Naive thymus-derived CD8-positive, alpha-beta T cell (primary cell): ENCODE data around the gene KIF20A. TPM values are rescaled to one million over a fixed set of nuclear protein-coding genes. Genes with fewer than 3 reads are reported as not detected.

Experiments
- ATAC-seq, 2 donors: fragments of 150-1000 bp; cut with Tn5 transposase in 1 of 2; sonication (Bioruptor Pico), chemical (Tn5 transposase) in 1 of 2; 1 replicate in 1 of 2; 2 replicates in 1 of 2; pipeline ENCODE4 v1.10.0; 2021; ENCODE audit warnings: mild to moderate bottlenecking in 2 of 2, moderate library complexity in 2 of 2
- POLR2A ChIA-PET: fragments of 350-600 bp; sonication (Branson Sonifier 250); formaldehyde crosslinking; loops from one replicate; lab custom pipeline; 2021; ENCODE audit warnings: antibody characterized with exemption; lab: Charles Lee
- DNase-seq, 10 donors: peaks; one replicate each; pipeline versions ENCODE4 v3.0.0 to v3.0.0-alpha.2; 2020 to 2022
- H3K27ac Mint-ChIP-seq, 10 donors: one replicate each; pipeline ENCODE4 v1.8.0; 2020 to 2022; ENCODE audit warnings: mild to moderate bottlenecking in 10 of 10, mixed read lengths in 10 of 10, moderate library complexity in 4 of 10, inconsistent platforms in 1 of 10
- H3K27me3 Mint-ChIP-seq, 5 donors: one replicate each; pipeline ENCODE4 v1.8.0; 2021 to 2022; ENCODE audit warnings: mixed read lengths in 5 of 5
- H3K36me3 Mint-ChIP-seq, 3 donors: one replicate each; pipeline ENCODE4 v1.8.0; 2020 to 2022; ENCODE audit warnings: mixed read lengths in 3 of 3, mild to moderate bottlenecking in 2 of 3, inconsistent platforms in 1 of 3
- H3K4me1 Mint-ChIP-seq, 4 donors: one replicate each; pipeline ENCODE4 v1.8.0; 2021 to 2022; ENCODE audit warnings: mixed read lengths in 4 of 4
- H3K4me3 Mint-ChIP-seq, 10 donors: one replicate each; pipeline ENCODE4 v1.8.0; 2020 to 2022; ENCODE audit warnings: mild to moderate bottlenecking in 10 of 10, mixed read lengths in 10 of 10, moderate library complexity in 6 of 10, inconsistent platforms in 1 of 10
- H3K9me3 Mint-ChIP-seq, 9 donors: one replicate each; pipeline ENCODE4 v1.8.0; 2020 to 2022; ENCODE audit warnings: mixed read lengths in 9 of 9, mild to moderate bottlenecking in 3 of 9, inconsistent platforms in 1 of 9, moderate library complexity in 1 of 9
- polyA plus RNA-seq, 3 donors: library from polyadenylated mRNA; unstranded; fragments of 300-500 nt; fragmentation: Illumina TruSeq; gene quantifications; one replicate each; pipeline ENCODE4 v1.2.3, GENCODE V29; 2021
- total RNA-seq, 8 experiments: library from RNA in 2 of 8; stranded (reverse) in 2 of 8; gene quantifications; one replicate each; pipeline ENCODE4 v1.2.3 and lab custom pipeline; 2021 to 2026

The KIF20A gene
- total and polyA plus RNA-seq, 5 experiments from 2014 or later = not detected

DNA sequence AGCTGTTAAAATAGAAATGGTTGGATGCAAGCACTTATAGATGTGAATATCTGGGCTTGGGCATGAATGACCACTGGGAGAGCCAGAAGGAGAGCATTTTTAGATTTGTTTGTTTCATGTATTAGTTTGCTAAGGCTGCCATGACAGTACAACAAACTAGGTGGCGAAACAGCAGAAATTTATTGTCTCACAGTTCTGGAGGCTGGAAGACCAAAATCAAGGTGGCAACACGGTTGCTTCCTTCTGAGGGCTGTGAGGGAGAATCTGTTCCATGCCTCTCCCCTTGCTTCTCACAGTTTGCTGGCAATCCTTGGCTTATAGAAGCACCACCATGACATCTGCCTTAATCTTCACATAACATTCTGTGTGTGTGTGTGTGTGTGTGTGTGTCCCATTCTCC is 54.4 kb downstream of the KIF20A start:
- Mint-ChIP-seq H3K36me3 (no peaks in the 10 kb centered on the region), H3K27me3 (peaks cover 0 to 16% (median 10%) of the 10 kb centered on the region in 5 donors), H3K4me1 (no peaks in the 10 kb centered on the region), H3K4me3 (no peak overlapping the region), H3K27ac (no peak overlapping the region), H3K9me3 (peaks cover 0 to 2% (median 0%) of the 10 kb centered on the region in 9 donors)
- DNase-seq (no peak), ATAC-seq (no peak)
- POLR2A ChIA-PET = no interaction called here

DNA sequence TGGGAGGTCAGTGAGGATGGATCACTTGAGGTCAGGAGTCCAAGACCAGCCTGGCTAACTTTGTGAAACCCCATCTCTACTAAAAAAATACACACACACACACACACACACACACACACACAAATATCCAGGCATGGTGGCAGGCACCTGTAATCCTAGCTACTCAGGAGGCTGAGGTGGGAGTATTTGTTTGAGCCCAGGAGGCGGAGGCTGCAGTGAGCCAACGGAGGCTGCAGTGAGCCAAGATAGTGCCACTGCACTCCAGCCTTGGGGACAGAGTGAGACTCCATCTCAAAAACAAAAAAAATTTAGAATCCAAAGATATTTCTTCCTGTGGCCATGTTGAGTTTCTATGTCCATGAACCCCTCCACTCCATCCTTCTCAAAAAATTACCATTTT is 55.7 kb downstream of the KIF20A start:
- no peaks in the 10 kb centered on the region for H3K9me3 Mint-ChIP-seq
- ATAC-seq (no peak), DNase-seq (no peak)
- no peaks in the 10 kb centered on the region for H3K4me1 Mint-ChIP-seq
- H3K27me3 Mint-ChIP-seq = peaks cover 7 to 29% (median 18%) of the 10 kb centered on the region in 5 donors
- POLR2A ChIA-PET = no interaction called here
- H3K27ac Mint-ChIP-seq = no peak overlapping the region
- H3K36me3 Mint-ChIP-seq = peaks cover 0 to 3% (median 0%) of the 10 kb centered on the region in 3 donors
- H3K4me3 Mint-ChIP-seq = no peak overlapping the region

Other genes with a start within 250 kb of the KIF20A start
- gene FAM13B, start 146.0 kb upstream of the KIF20A start, total RNA-seq = 10 to 100 TPM; 68.9 to 75.3 TPM
- 10 to 100 TPM; 21.7 to 25.1 (median 22.3) TPM for gene FAM13B, start 146.0 kb upstream of the KIF20A start, polyA plus RNA-seq
- not detected for gene WNT8A, start 95.1 kb upstream of the KIF20A start, total RNA-seq
- not detected for gene WNT8A, start 95.1 kb upstream of the KIF20A start, polyA plus RNA-seq
- not detected for gene NME5, start 39.7 kb upstream of the KIF20A start, total RNA-seq
- not detected for gene NME5, start 39.7 kb upstream of the KIF20A start, polyA plus RNA-seq
- 10 to 100 TPM; 76.1 to 77.4 TPM for gene BRD8, start 482 bp upstream of the KIF20A start, total RNA-seq
- gene BRD8, start 482 bp upstream of the KIF20A start, polyA plus RNA-seq = 10 to 100 TPM; 24.0 to 37.7 (median 31.8) TPM
- gene CDC23, start 34.2 kb downstream of the KIF20A start, total RNA-seq = 10 to 100 TPM; 26.3 to 29.3 TPM
- 10 to 100 TPM; 13.7 to 24.7 (median 17.2) TPM for gene CDC23, start 34.2 kb downstream of the KIF20A start, polyA plus RNA-seq
- not detected for gene GFRA3, start 95.5 kb downstream of the KIF20A start, total RNA-seq
- not detected for gene GFRA3, start 95.5 kb downstream of the KIF20A start, polyA plus RNA-seq
- not detected for gene CDC25C, start 152.7 kb downstream of the KIF20A start, total RNA-seq
- gene CDC25C, start 152.7 kb downstream of the KIF20A start, polyA plus RNA-seq = not detected
- gene FAM53C, start 159.2 kb downstream of the KIF20A start, total RNA-seq = 10 to 100 TPM; 28.6 to 29.6 TPM
- 10 to 100 TPM; 18.6 to 22.2 (median 20.3) TPM for gene FAM53C, start 159.2 kb downstream of the KIF20A start, polyA plus RNA-seq
- 10 to 100 TPM; 84.0 to 97.5 TPM for gene KDM3B, start 173.6 kb downstream of the KIF20A start, total RNA-seq
- 10 to 100 TPM in 2 of 3 donors, 1 to 10 TPM in 1; 6.9 to 12.3 (median 10.6) TPM for gene KDM3B, start 173.6 kb downstream of the KIF20A start, polyA plus RNA-seq